HG03097 (cell line): ENCODE data around the gene SLC7A6.
"Not testable (repeated sequence)": the region's sequence is repeated elsewhere in the genome, so short reads cannot be mapped to it uniquely, and the experiment has no call there.

Source experiments
- ATAC-seq: cut with Tn5 transposase; IDR thresholded peaks from one replicate; pipeline ENCODE4 v1.9.1; 2021; ENCODE audit not compliant: unreplicated experiment, low FRiP score

The SLC7A6 gene

DNA sequence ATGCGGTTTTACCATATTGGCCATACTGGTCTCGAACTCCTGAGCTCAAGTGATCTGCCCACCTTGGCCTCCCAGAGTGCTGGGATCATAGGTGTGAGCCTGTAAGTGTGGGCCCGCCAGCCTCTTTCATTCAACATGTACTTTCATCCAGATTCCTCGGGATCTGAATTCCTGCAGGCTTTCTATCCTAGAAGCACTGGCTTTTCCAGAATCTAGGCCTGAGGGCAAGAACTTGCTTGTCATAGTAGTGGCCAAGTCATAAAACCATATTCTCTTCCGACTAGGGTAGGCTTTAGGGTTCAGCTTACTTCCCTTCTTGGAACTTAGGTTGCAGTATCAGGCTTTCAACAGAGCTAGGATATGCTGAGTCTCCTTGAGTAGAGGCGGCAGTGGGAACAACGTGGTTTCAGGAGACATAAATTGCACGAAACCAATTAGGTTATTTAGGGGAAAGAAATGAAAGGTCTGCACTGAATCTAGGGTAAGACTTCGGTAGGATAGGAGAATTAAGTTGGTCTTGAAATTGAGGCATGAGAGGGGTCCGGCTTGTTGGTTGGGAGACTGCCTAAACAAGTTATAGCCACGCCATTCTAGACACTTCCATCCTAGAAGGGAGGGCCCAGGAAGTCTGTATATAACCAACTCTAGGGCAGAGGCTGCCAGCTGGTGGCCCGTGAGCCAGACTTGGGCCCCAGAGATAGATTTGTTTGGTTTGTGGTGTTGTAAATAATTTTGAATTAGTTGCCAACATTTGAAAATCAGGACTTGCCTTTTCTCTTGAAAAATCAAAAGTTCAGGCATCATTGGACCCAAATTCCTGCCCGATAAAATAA lies 15.6 kb downstream of the SLC7A6 start:
- ATAC-seq = no peak

DNA sequence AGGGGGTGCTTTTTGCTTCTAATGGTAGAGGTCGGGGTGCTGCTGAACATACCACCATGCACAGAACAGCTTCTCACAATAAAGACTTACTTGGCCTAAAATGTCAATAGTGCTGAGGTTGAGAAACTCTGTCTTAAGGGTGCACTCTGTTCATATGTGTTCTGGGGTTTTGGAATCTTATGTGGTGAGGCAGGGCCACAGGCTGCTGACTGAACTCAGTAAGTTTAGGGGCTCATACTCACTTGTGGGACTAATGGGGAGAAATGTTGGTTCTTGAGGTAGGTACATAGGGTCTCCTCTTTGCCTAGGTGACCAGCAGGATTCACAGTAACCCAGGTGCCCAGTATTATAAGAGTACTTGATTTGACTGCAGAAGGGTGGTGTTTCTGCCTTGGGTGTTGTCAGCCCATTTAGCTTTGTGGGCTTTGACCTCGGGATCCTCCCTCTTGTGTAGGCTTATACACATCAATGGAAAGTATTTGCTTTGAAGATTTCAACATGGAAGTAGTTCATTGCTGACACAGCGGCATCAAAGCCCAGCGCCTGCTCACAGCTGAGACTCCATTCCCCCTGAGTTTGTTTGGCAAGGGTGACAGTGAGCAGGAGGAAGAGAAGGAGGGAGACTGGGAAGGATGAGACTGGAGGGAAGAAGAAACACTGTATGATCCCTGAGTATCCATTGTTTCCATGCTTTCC lies 17.2 kb downstream of the SLC7A6 start:
- no peak for ATAC-seq

DNA sequence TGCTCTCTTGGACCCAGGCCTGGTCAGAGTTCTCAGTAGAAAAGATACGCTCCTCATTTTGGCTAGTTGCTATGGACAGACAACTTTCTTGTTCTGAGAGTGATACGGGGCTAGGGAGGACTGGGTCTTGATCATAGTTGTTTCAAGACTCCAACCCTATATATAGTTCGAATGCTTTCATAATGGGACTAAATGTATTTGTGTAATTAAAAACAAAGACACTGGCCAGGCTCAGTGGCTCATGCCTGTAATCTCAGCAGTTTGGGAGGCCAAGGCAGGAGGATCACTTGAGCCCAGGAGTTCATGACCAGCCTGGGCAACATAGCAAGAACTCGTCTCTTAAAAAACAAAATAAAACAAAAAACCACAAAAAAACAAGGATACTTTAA lies 17.7 kb downstream of the SLC7A6 start:
- no peak for ATAC-seq

DNA sequence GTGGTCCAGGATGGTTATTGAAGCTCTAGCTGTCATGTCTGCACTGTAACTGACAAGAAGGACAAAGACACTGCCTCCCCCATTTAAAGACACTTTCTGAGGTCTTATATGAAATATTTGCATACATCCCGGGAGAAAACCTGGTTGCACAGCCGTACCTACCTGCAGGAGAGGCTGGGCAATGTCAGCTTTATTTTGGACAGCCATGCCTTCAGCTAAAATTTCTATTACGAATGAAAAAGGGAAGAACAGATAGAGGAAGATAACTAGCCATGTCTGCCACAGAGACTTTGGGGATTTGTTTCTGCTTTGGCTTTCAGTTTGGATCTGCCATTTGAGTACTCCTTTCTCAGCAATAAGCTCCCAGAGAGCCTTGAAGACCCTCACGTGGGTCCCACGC lies 19.0 kb downstream of the SLC7A6 start:
- no peak for ATAC-seq

DNA sequence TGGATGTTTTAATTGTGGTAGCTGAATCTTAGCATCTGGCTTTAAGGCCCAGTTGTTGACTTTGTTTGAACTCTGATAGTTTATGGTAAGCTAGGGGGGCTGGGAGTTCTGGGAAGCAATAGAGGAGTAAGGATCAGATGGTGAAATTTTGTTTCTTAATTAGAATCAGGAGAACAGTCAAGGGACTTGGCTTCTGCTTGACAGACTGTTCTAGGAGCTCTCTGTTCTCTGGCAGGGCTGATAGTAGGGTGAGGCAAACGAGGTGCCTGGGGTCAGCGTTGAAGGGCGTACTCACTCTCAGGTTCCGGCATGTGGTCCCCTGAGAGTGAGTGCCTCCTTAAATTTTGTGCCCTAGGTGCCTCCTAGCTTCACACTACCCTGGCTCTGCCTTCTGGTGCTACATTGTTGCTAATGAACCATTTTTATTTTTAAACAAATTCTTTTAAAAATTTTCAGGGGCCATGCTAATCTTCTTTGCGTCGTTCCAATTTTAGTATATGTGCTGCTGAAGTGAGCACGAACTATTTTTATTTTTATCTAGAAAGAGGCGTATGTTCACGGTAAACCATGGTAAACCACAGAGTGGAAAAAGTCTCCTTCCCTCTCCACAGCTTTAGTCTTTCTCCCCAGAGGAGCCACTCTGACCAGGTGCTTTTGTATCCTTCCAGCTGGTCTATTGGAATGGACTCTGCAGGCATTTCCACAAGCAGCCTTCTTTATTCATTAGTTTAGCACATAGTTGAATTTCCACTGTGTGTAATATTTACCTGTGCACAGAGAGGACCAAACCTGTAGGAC lies 19.7 kb downstream of the SLC7A6 start:
- no peak for ATAC-seq

DNA sequence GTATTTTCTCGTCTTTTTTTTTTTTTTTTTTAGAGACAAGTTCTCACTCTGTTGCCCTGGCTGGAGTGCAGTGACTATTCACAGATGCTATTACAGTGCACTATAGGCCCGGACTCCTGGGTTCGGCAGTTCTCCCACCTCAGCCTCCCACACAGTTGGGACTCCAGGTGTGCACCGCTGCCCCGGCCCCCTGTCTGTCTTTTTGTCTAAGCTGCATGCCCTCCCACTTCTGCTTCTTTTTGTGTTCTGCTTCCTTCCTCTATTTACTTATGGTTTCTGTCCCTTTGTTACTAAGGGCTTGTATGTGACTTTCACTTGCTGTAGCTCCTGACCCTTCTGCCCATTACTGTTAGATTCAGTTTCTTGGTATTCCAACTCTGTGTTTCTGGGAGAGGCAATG lies 20.5 kb downstream of the SLC7A6 start:
- no peak for ATAC-seq

DNA sequence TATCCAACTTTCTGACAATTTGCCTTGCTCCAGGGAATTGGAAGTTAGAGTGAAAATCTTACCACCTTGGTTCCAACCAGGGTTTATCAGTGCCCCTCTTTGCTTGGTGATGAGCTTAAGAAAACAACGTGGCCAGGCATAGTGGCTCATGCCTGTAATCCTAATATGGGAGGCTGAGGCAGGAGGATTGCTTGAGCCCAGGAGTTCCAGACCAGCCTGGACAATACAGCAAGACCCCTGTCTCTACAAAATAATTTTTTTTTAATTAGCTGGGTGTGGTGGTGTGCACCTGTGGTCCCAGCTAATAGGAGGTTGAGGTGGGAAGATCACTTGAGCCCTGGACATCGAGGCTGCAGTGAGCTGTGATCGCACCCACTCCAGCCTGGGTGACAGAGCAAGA lies 21.4 kb downstream of the SLC7A6 start:
- ATAC-seq = no peak

DNA sequence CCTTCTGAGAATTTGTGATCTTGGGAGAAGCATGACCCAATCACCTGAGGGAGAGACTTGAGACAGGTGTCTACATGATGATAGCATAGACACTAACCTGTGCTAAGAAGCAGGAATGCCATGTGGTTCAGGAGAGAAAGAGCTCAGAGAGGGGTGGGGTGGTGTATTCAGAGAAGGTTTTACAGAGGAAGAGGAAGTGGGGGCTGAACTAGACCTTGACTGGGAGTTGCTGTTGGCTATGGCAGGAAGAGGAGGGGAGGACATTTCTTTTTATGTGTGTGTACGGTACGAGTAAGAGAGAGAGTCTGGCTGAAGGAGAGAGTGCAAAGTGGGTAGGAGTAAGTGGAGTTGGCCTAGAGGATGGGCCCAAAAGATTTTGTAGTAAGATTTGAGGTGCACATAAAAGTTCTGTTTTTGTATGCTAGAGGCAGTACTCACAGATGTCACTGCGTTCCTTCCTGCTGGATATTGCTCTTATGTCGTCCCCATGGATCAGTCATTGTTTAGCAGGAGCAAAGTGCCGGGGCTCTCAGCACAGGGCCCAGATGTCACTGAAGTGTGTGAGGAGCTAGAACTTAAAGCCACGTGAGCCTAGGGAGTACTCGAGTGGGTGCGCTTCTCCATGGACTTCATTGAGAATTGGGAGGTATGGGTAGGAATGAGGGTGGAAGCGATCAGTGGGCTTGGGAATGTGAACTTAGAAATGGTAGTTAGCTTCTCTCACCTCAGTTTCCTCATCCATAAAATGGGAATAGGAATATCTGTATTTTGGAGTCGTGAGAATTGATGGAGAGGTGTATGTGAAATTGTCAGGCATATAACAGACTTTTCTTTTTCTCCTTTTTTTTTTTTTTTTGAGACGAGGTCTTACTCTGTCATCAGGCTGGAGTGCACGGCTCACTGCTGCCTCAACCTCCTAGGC lies 22.1 kb downstream of the SLC7A6 start:
- no peak for ATAC-seq

DNA sequence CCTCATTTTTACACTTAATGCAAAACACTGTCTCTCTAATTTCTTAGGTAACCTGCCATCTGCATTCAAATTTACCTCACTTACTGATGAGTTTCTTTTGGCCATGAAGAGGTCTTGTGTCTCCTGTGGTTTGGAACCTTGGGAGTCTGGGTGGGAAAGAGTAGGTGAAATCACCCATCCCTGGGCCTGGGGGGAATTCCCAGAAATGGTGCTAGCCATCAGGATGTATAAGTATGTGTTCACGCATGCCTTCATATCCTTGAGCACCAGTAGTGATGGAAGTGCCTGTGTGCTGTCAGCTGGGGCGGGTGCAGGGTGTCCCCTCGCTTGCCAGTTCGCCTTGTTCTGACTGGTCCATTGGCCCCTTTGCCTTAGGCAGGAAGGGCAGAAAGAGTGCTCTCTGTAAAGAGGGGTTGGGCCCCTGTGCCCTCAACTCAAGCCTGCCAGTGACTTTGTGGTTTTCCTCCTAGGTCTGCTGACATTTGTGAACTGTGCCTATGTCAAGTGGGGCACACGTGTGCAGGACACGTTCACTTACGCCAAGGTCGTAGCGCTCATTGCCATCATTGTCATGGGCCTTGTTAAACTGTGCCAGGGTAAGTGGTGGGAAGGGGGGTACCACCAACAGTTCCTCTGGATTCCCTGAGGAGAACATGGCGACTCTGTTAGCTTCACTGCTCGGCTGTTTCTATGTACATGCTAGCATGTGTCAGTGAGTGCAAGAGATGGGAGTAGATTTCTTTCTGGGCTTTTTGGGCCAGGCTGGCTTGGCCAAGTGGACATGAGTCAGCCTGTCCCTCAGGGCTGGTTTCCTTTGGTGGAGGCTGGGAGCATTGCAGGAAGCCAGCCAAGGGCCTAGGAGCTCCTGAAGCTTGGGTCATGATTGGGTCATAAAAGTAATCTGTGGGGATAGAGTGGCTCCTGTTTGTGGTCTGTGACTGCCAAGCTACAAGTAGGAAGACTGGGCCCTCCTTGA lies 23.2 kb downstream of the SLC7A6 start:
- ATAC-seq = no peak

DNA sequence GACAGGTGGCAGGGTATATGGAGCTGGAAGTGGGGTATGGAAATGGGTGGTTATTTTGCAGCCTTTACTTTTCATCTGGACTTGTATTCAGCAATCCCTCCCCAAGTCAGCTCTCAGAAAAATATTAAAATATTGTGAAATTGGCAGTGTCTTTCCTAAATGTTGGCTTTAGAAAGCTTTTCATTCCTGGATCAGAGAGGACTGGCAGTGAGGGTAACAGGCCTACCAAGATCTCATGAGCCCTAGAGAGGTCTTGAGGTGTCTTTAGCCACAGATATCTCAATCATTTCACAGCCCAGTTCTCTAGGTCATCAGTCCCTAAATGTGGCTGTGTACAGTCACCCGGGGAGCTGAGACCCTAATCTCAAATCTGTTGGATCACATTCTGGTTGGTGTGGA lies 23.9 kb downstream of the SLC7A6 start:
- no peak for ATAC-seq

DNA sequence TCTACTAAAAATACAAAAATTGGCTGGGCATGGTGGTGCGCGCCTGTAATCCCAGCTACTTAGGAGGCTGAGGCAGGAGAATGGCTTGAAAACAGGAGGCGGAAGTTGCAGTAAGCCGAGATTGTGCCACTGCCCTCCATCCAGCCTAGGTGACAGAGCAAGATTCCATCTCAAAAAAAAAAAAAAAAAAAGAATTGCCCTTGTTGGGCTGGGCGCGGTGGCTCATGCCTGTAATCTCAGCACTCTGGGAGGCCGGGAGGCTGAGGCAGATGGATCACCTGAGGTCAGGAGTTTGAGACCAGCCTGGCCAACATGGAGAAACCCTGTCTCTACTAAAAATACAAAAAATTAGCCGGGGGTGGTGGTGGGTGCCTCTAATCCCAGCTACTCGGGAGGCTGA lies 24.5 kb downstream of the SLC7A6 start:
- ATAC-seq = not testable (repeated sequence)

DNA sequence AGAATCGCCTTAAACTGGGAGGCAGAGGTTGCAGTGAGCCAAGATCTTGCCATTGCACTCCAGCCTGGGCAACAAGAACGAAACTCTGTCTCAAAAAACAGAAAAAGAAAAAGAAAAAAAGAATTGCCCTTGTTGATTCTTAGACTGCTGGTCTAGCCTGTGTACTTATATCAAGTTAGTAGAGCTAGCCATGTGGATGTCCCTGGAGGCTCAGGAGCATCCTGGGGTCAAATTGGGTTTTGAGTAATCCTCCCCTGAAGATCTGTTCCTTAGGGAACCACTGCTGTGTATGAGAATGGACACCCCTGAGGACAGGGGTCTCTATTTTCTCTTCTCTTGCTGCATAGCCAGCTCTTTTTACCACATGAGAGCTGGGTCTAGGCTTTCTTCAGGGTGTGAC lies 24.9 kb downstream of the SLC7A6 start:
- ATAC-seq = peak; percentile 9

DNA sequence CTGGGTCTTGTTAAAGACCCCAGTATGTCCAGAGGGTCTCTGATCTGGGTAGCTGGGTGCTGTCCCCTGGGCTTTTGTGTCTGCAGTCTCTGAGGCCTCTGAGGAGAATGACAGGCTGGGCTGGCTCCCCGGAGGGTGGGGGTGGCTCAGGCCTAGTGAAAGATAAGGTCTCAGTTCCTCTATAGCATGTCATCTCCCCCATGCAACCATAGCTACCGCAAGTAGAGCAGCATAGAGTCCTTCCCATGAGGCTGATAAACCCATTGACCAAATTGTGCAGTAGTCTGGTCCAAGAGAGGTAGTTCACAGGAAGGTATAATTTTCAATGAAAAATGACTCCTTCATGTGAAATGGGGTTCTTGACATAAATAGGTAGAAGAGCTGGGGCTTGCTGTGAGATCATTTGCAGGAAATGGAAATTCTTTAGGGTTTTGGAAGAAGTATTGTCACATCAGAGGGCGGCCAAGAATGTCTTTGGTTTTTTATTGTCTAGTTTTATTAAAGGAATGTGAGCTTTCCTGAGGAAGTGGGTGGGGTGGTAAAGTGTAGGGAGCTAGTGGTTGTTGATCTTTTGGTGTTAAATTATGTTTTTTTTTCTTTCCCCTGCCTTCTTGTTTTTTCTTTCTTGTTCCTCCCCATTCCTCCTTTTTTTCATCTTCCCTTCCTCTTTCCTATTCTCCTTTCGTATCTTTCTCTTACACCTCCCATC lies 25.4 kb downstream of the SLC7A6 start:
- peak; percentile 59 for ATAC-seq

DNA sequence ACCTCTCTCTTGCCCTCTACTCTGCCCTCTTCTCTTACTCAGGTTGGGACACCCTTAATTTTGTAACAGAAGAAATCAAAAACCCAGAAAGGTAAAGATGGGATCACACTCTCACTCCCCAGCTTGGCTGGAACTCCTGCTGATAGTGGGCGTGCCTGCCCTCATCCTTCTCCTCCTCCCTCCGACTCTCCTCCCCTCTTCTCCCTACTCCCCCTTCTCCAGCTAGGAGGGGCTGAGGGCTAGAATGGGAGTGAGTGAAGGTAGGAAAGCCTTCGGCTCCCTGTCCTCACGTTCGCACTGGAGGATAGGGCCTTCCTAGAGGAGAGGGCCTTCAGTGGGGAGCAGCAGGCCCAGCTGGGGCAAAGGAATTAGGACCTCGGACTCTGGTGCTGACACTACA lies 26.1 kb downstream of the SLC7A6 start:
- ATAC-seq = no peak

DNA sequence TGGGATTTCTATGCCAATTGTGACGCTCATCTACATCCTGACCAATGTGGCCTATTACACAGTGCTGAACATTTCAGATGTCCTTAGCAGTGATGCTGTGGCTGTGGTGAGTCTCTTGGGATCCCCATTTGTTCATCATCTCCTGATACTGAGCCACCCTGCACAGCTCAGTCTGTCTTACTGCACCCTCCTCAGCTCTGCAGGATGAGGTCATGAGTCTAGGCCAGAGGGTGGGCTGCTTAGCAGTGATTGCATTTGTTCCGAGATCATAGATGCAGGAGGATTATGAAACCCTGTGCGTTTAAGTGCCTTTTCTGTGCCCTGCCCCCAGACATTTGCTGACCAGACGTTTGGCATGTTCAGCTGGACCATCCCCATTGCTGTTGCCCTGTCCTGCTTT lies 26.9 kb downstream of the SLC7A6 start:
- no peak for ATAC-seq

DNA sequence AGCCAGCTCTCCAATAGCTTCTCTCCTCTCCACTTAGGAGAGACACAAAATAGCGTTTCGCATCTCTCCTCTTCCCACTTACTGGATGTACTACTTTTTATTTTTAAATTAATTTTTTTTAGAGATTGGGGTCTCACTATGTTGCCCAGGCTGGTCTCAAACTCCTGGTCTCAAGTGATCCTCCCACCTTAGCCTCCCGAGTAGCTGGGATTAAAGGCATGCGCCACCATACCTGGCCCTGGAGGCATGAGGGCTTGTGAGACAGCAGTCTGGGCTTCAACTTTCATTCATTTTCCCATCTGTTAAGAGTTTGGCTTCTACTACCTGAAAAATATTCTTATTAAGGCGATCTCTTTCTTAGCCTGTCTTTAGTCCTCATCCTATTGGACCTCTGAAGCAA lies 28.1 kb downstream of the SLC7A6 start:
- no peak for ATAC-seq

DNA sequence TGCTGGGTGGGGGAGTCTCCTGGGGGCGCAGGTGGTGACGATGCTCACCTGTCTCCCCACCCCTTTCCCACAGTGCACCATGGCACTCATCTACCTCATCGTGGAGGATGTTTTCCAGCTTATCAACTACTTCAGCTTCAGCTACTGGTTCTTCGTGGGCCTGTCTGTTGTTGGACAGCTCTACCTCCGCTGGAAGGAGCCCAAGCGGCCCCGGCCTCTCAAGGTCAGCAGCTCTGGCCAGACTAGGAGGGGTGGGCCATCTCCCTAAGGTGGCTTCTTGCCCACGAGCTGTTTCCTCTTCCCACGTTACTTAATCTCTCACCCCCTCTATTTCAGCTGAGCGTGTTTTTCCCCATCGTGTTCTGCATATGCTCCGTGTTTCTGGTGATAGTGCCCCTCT lies 32.0 kb downstream of the SLC7A6 start:
- ATAC-seq = no peak

DNA sequence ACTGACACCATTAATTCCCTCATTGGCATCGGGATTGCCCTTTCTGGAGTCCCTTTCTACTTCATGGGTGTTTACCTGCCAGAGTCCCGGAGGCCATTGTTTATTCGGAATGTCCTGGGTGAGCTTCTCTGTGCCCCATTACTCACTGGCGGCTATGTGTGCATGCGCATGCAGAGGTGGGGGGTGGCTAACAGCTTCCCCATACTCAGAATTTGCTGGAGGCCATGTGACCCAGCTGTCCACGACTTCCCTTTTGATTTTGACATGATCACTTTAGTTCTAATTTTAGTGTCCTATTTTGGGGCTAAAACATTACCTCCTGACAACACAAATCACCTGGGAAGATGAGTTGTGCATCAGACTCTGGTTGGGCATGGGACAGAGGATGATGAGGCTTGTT lies 32.4 kb downstream of the SLC7A6 start:
- no peak for ATAC-seq

DNA sequence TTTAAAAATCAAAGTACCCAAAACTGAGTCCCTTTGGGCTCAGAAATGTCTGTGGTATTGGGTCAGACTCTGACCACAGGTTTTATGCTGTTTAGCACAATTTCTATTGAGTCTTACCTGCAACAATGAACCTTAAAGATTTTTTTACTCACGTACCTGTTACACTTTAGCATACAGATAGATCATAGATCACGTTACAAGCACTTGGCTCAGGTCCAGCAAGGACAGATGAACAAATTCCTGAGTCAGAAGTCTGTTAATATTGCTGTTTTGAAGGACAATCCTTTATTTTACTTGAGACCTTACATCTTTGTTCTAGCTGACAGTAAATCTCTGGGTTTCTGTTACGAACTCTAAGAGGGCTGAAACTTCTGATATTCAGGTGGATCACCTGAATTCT lies 33.6 kb downstream of the SLC7A6 start:
- ATAC-seq = no peak
